Stimulated activated CD4-positive, alpha-beta T cell treated with anti-CD3 and anti-CD28 coated beads, TNF-alpha, amount 100 ng/mL, for 24 hours (primary cell): ENCODE data around the gene SLC39A8.

ENCODE experiments used
- DNase-seq, 3 experiments: peaks; one replicate each; pipeline ENCODE4 v3.0.0-alpha.2; 2020; ENCODE audit warnings: low read depth in 3 of 3

SLC39A8 gene

GRCh38 chr4:102339018-102339417 is 6.3 kb downstream of the SLC39A8 start:
- DNase-seq: no peak

- DNase-seq: no peak
Observed at GRCh38 chr4:102338405-102338804, 6.9 kb downstream of the SLC39A8 start.

- no peak for DNase-seq
Observed at GRCh38 chr4:102335616-102336015, 9.7 kb downstream of the SLC39A8 start.

DNA sequence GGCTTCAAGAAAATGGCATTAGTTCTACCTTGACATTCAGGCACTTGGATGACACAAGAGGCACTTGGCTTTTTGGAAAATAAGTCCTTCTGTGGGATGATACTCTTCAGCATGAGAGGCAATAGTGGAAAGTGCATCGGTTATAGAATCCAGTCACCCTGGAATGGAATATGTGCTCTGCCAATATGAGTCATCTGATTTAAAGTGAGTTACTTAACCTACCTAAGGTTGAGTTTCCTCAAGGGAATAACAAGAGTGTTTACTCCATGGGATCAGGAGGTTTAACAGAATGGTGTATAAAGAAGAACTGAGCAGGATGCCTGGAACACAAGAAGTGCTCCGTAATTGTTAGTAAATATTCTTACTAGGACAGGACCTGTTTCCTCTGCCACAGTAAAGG is 10.7 kb downstream of the SLC39A8 start:
- DNase-seq: no peak

DNA sequence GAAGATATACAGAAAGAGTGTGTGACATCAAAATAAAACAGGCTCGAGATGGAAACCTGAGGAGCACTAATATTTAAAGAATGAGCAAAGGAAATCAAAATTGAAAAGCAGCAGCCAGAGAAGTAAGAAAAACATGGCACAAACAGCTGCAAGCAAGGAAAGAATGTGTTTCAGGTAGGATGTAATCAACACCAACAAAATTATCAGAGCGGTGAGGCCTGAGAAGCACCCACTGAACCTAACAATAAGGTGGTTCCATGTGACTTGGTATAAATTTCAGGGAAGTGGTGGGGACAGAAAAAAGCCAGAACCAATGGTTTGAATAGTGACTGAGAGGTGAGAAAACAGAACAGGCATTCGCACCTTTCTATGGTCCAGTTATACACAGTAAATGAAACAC is 11.5 kb downstream of the SLC39A8 start:
- DNase-seq: no peak

DNA sequence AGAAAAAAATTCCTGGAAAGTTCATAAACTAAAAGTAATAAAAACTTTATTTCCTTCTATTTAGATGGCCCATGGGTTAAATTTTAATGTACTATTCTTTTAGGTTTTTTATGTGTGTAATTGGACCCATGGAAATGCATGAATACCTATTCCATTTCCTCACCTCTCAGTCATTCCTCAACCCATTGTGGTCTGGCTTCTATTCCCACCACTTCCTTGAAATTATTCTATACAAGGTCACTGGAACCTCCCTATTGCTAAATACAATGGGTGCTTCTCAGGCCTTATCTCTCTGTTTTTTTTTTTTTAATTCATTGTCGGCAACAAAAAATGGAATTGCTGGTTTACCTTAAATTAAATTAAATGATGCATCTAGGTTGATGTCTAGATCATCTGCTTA is 17.2 kb downstream of the SLC39A8 start:
- DNase-seq: no peak

DNA sequence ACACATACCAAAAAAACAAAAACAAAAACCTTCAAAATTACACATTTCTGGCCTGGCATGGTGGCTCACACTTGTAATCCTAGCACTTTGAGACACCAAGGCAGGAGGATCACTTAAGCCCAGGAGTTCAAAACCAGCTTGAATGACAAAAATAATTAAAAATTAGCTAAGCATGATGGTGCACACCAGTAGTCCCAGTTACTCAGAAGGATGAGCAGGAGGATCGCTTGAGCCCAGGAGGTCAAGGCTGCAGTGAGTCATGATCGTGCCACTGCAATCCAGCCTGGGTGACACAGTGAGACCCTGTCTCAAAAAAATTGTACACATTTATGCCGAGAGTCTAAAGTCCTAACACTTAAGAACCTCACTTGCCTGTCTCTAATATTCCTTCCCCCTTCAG is 18.3 kb downstream of the SLC39A8 start:
- no peak for DNase-seq

DNA sequence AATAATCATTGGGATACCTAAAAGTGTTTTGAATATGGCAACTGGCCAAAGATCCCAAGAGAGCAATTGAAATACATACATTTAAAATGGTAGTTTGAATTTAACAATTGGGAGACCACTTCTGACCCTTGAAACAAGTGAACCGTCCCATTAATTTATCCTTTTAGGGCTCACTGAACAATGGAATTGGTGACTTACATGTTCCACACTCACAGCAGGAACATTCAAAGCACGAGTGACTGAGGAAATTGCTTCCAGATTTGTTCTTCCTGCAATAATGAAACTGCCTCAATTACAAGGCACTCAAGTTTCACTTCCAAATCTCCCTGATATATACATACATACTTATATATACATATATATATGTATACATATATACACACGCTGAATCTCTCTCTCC is 20.6 kb downstream of the SLC39A8 start:
- no peak for DNase-seq

- no peak for DNase-seq
Observed at GRCh38 chr4:102322736-102323135, 22.5 kb downstream of the SLC39A8 start.

DNA sequence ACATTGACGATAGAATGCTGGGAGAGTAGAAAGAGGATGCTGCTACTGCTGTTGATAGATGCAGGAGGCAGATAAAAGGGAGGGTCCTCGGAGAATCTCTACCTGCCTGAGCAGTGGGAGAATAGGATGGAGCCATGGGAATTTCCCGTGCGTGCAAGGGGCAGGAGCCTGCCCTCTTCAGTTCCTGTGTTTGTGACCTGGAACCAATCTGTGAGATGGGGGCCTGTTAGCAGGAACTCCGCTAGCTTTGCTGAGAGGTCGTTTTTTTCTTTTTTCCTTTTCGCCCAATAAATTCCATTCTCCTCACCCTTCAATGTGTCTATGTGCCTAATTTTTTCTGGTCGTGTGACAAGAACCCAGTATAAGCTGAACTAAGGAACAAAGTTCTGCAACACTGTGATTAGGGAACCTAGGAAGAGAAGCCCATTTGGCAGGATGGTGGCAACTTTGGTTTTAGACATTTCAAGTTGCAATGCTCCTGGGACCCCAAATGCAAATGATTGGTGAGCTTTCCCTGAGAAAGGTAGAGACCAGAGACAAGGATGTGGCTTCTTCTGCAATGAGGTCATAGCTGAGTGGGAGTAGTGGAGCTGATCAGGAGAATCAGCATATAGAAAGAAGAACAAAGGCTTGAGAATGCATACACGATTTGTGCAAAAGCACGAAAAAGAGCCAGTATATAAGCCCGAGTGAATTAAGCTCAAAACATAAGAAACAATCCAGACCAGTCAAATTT is 23.9 kb downstream of the SLC39A8 start:
- DNase-seq: no peak

DNA sequence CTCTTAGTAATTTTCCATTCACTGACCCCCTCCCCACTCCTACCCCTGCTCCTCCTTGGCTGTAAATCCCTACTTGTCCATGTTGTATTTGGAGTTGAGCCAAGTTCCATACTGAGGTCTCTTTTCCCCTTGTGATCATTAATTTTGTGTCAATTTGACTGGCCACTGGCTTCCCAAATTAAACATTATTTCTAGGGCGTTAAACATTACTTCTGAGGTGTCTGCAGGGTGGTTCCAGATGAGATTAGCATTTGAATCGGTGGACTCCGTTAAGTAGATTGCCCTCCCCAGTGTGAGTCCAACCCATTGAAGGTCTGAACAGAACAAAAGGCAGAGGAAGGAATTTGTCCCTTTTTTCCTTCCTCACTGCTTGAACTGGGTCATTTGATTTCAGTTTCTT is 25.7 kb downstream of the SLC39A8 start:
- DNase-seq: no peak

DNA sequence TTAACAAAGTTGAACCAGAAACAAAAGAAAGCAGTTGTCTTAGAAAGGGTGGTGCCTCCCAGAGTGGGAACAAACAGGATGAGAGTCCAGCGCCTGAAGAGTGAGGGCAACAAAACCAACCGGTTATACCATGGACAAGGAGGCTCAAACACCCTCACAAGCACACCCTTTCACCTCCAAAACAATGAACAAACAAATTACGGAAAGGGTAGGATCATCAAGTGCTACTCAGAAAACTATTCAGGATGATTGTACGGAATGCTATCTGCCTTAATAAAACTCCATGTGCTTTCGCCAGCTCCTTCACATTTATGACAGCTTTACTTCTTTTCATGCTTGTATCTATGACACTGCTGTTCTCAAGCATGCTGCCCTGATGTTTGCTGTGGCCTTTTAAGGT is 26.8 kb downstream of the SLC39A8 start:
- no peak for DNase-seq

- DNase-seq: no peak
Observed at GRCh38 chr4:102318105-102318504, 27.2 kb downstream of the SLC39A8 start.

DNA sequence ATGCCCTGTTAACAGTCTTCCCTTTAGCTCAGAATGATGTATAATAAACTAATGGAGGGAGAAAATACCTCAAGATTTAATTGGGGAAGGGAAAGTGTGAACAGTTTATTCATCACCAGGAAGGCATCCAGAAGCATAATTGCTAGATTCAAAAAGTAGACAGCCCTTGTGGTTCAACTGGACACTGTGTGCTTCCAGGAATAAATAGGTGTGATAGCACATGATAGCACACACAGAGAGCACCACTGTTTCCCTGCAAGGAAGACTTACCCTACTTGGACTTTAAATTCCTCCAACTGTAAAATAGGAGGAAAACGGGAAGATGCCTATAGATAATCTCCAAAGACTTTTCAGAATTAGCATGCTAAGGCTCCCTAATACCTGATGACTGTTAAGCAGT is 27.8 kb downstream of the SLC39A8 start:
- DNase-seq: no peak

DNA sequence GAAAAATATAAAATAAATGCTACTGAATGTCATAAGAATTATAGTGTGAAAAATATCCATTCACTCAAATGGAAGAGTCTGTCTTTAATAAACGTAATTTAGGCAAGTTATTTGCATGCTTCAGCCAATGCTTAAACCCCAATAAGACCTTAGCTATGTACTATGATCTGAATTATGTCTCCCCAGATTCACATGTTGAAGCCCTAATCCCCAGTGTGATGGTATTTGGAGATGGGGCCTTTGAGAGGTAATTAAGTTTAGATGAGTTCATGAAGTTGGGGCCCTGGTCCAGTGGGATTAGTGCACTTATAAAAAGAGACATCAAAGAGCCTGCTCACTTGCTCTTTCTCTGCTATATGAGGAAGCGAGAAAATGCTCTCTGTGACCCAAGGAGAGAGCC is 28.7 kb downstream of the SLC39A8 start:
- no peak for DNase-seq

- no peak for DNase-seq
Observed at GRCh38 chr4:102315532-102315931, 29.8 kb downstream of the SLC39A8 start.

- DNase-seq: no peak
Observed at GRCh38 chr4:102312417-102312816, 32.9 kb downstream of the SLC39A8 start.

DNA sequence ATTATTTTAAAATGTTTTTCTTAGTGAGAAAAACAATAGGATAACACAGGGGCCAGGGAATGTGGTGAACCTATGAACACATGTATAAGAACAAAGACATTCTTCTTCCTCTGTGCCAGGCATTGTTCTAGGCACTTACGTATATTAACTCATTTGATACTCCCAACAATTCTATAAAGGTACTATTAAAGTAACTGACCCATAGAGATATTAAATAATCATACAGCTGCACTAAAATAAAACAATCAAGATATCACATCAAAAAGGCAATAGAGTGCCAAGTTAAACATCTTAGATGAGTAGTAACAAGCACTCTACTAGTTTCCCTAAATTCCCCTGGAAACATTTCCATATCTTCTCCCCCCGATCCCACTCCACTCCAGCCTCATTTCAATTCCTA is 33.4 kb downstream of the SLC39A8 start:
- DNase-seq: no peak

DNA sequence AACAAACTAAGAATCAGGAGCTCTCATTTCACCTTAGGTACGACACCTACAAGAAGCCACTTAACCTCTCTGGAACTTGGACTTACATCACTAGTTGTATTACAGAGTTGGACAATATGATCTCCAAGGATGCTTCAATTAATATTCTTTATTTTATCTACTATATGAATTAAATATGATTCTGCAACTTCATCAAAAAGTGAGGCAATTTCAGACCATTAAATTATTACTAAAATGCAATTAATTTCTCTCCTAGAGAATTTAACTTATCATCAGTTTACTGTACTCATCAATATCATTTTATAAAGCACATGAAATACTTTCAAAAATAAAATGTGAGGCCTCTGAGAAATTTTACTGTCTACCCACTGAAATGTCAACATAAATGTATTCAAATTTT is 33.9 kb downstream of the SLC39A8 start:
- DNase-seq: no peak

GRCh38 chr4:102308032-102308799 is 37.1 kb downstream of the SLC39A8 start:
- DNase-seq: no peak

DNA sequence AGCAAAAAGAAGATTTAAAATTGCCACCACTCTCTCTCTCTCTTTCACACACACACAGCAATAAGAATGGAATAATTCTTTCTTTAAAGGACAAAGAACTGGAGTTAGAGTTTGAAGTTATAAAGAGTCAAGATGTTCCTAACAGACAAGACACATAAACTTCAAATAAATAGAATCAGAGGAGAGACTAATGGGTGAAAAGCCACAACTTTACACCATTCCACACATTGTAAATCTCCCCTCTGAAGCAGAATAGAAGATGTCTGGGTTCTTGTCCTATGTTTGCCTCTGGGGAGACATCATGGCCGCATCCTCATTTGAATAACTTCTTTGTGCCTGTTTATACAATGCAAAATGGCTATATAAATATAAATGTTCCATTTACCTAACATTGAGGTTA is 39.6 kb downstream of the SLC39A8 start:
- no peak for DNase-seq

DNA sequence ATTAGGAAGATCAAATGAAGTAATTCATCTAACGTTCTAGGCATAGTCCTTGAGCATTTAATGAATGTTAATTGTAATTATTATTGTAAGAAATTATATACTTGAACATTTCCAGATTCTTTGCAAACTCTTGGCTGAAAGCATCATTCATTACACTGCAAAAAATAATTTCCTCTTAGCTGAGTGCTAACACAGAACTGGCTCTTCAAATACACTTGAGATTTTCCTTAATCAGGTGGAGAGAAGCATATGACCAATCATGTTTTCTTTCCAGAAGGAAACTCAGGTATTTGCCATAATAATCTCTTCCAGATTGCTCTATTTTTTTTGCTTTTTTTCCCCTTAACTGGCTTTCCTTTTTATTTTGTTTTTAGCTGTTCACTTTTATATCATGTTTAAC is 42.5 kb downstream of the SLC39A8 start:
- no peak for DNase-seq

GRCh38 chr4:102301167-102301566 is 44.1 kb downstream of the SLC39A8 start:
- DNase-seq: no peak
